ENCODE results near the gene SHKBP1. TPM values are rescaled to one million over a fixed set of nuclear protein-coding genes. Genes with fewer than 3 reads are reported as not detected.

The SHKBP1 gene
- total RNA-seq, 2 experiments from 2014 or later: 49.4 to 115 TPM

DNA sequence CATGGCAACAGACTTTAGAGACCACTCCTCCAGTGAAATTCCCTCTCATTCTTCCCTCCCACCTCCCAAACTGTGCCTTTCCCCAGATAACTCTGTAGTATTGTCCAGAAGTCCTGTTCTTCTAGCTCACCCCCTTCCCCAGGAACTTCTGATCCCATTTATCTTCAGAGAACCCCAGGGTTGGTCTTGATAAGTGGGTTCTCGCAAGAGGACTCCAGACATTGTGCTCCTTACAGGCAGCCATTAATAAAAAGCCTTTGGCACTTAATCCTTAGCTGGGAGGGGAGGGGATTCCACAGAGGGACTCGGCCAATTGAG lies 26.4 kb downstream of the SHKBP1 start:
- Histone ChIP-seq H3K4me1 (ENCODE audit: insufficient read depth, low read length, poor library complexity, severe bottlenecking) (peaks cover 68% of the 10 kb centered on the region), H3K4me2 (ENCODE audit: low read length) (peak overlapping the region; percentile 97), H3K4me3 (ENCODE audit: low read depth, low read length, poor library complexity, severe bottlenecking) (peak overlapping the region; percentile 66), H3K9me2 (ENCODE audit: insufficient read depth, low read length) (no peaks in the 10 kb centered on the region), H4K20me1 (ENCODE audit: insufficient read depth, low read length) (no peaks in the 10 kb centered on the region), H3K27ac (ENCODE audit: low read depth, low read length, poor library complexity, severe bottlenecking) (no peak overlapping the region), H2AFZ (ENCODE audit: low read length) (no peak overlapping the region; the same call in 1 of the 2 replicates), H3K36me3 (ENCODE audit: insufficient read depth, low read length) (no peaks in the 10 kb centered on the region), H3K9me3 (ENCODE audit: low read length) (no peaks in the 10 kb centered on the region), H3K79me2 (ENCODE audit: insufficient read depth, low read depth, low read length) (no peaks in the 10 kb centered on the region)
- CTCF ChIA-PET (ENCODE audit: unreplicated experiment): interaction anchor here (0.6 to 1.8 kb wide), 2 partner anchors 9 to 71 kb away, joined by 5 to 7 read pairs; no protein-coding TSS in a partner anchor
- TF ChIP-seq EZH2phosphoT487 (IDR thresholded peaks at IDR 0.05; ENCODE audit: borderline replicate concordance, low read depth, low read length): no peak
- TF ChIP-seq, protein P1, sequence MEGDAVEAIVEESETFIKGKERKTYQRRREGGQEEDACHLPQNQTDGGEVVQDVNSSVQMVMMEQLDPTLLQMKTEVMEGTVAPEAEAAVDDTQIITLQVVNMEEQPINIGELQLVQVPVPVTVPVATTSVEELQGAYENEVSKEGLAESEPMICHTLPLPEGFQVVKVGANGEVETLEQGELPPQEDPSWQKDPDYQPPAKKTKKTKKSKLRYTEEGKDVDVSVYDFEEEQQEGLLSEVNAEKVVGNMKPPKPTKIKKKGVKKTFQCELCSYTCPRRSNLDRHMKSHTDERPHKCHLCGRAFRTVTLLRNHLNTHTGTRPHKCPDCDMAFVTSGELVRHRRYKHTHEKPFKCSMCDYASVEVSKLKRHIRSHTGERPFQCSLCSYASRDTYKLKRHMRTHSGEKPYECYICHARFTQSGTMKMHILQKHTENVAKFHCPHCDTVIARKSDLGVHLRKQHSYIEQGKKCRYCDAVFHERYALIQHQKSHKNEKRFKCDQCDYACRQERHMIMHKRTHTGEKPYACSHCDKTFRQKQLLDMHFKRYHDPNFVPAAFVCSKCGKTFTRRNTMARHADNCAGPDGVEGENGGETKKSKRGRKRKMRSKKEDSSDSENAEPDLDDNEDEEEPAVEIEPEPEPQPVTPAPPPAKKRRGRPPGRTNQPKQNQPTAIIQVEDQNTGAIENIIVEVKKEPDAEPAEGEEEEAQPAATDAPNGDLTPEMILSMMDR (conservative IDR thresholded peaks at IDR 0.05; ENCODE audit: low read length): no peak
- DNase-seq (ENCODE audit: low spot score): no peak
- BruUV-seq (replicated peaks): no TSS peak
- POLR2A ChIA-PET: interaction anchor here (0.5 kb wide), 1 partner anchor 13 kb away, joined by 3 read pairs; no protein-coding TSS in a partner anchor
- intact Hi-C loops (cut with micrococcal nuclease; ENCODE audit: unreplicated experiment): loop anchor here (10.0 kb wide), 2 partner anchors 172 to 318 kb away; partner anchors contain the start of genes AKT2, MIA and RAB4B

DNA sequence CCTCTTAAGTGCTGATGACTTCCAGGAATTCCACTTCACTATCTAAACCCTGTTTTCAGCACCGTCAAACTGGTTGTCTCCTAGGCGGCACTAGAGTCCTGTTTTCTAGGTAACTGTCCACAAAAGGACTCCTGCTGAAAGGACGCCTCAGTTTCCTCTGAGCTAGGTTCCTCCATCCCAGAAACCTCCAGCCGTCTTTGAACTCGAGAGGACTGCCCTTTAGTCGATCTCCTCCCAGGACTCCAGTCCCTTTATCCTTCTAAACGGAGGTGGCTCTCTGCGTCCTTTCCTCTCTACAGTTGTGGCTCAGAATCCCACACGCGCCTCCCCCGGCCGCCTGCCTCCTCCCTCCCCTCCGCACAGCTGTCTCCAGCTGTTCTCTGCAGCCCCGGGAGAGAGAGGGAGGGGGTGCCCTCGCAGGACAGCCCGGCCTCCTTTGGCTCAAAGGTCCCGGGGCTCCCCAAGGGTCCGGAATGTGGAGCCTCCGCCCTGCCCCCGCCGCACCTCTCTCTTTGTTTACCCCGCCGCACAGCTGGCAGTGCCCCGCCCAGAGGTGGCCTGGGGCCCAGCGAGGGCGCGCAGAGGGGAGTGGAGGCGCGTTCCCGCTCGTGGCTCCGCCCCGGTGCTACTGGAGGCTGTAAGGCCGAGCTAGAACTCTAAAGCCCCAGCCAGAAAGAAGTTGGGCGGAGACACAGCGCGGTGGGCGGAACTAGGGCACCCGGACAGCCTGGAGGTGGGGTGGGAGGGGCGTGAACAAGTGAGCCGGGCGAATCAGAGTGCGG lies 26.9 kb downstream of the SHKBP1 start:
- TF ChIP-seq, protein P1 (conservative IDR thresholded peaks at IDR 0.05; ENCODE audit: low read length): no peak
- TF ChIP-seq EZH2phosphoT487 (IDR thresholded peaks at IDR 0.05; ENCODE audit: borderline replicate concordance, low read depth, low read length): no peak
- Histone ChIP-seq H3K79me2 (ENCODE audit: insufficient read depth, low read depth, low read length) (no peaks in the 10 kb centered on the region), H3K9me2 (ENCODE audit: insufficient read depth, low read length) (no peaks in the 10 kb centered on the region), H3K27ac (ENCODE audit: low read depth, low read length, poor library complexity, severe bottlenecking) (no peak overlapping the region), H4K20me1 (ENCODE audit: insufficient read depth, low read length) (no peaks in the 10 kb centered on the region), H2AFZ (ENCODE audit: low read length) (no peak overlapping the region; the same call in 1 of the 2 replicates), H3K4me1 (ENCODE audit: insufficient read depth, low read length, poor library complexity, severe bottlenecking) (peaks cover 62% of the 10 kb centered on the region), H3K4me2 (ENCODE audit: low read length) (peak overlapping the region; percentile 97), H3K9me3 (ENCODE audit: low read length) (no peaks in the 10 kb centered on the region), H3K36me3 (ENCODE audit: insufficient read depth, low read length) (no peaks in the 10 kb centered on the region), H3K4me3 (ENCODE audit: low read depth, low read length, poor library complexity, severe bottlenecking) (peak overlapping the region; percentile 66)
- CTCF ChIA-PET (ENCODE audit: unreplicated experiment): interaction anchor here (1.0 to 1.8 kb wide), 2 partner anchors 9 to 32 kb away, joined by 3 to 5 read pairs; no protein-coding TSS in a partner anchor
- intact Hi-C loops (cut with micrococcal nuclease; ENCODE audit: unreplicated experiment): loop anchor here (2.0 to 10.0 kb wide), 3 partner anchors 171 to 319 kb away; partner anchors contain the start of genes AKT2, C19orf47, MIA and PLD3
- no TSS peak for BruUV-seq (replicated peaks)
- POLR2A ChIA-PET: interaction anchor here (0.5 to 0.9 kb wide), 4 partner anchors 10 to 293 kb away, joined by 3 to 5 read pairs (median 4); no protein-coding TSS in a partner anchor
- DNase-seq (ENCODE audit: low spot score): peak; percentile 98
